GM04503 (cell line): ENCODE results near the gene SLC1A5.
"Not testable (repeated sequence)": the region's sequence is repeated elsewhere in the genome, so short reads cannot be mapped to it uniquely, and the experiment has no call there.

Experiments
- DNase-seq: peaks from one replicate; pipeline ENCODE4 v3.0.0-alpha.2; 2012; ENCODE audit warnings: low read depth

The SLC1A5 gene

DNA sequence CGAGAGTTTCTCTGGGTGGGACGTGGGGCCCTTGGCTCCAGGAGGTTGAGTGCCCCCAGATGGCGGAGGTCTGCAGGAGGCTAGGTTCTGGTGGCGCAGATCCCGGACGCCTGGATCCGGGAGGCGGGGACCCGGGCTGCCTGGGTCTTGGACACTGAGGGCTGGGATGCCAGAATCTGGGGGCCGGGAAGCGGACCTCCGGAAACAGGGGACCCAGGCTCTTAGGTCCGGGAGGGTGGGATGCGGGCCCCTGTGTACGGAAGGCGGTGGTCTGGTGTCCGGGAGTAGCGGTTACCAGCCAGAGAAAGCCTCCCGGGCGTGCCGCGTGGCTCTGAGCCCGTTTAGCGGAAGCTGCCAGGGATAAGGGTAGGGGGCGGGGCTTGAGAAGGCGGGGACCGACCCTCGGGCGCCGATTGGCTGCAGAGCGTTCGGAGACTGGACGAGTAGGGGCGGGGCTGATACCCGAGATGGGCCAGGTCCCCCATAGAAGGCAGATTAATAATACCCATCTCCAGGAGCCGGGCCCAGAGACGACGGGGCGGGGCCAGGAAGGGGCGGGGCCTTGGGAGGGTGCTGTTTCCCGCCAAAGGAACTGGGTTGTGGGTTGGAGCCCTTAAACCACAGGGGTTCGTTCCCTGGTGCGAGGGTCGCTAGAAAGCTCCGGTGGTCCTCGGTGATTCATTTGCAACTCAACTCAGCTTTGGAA, at the start of gene SLC1A5:
Gene SLC1A5 (minus strand): TSS at position 333 of the 706 bp plus-strand sequence. CDS start 629 bp downstream, outside the sequence.
- peak; percentile 72 for DNase-seq

- no peak for DNase-seq
These were observed 49.8 kb upstream of the SLC1A5 start for GRCh38 chr19:46838160-46838559.

GRCh38 chr19:46834984-46835383, 46.6 kb upstream of the SLC1A5 start:
- DNase-seq: no peak

DNA sequence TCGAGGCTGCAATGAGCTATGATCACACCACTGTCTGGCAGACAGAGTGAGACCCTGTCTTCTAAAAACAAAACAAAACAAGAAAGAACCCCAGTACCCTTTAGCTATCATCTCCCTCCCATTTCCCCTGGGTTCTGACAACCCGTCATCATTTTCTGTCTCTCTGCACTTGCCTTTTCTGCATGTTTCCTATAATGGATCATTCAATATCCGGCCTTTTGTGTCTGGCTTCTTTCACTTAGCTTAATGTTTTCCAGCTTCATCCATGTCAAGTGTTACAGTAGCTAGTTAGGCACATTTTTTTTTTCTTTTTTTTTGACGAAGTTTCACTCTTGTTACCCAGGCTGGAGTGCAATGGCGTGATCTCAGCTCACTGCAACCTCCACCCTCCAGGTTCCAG, 45.7 kb upstream of the SLC1A5 start:
- no peak for DNase-seq

DNA sequence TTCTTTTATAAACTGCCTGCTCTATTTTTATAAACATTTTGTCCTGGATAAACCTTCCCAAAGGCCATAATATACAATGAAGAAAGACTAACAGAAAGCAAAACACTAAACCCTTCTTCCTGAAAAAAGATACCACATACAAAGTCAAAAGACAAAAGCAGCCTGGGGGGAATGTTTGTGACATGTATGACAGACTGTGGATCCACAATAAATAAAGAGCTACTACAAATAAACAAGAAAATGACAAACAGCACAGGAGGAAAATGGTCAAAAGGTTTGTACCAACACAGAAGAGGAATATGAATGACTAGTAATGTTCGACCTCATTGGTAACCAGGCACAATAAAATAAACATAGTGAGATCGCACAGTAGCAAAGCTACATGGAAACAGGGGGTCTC, 42.5 kb upstream of the SLC1A5 start:
- no peak for DNase-seq

GRCh38 chr19:46828484-46828883, 40.1 kb upstream of the SLC1A5 start:
- no peak for DNase-seq

- no peak for DNase-seq
These were observed 37.3 kb upstream of the SLC1A5 start for GRCh38 chr19:46825731-46826055.

DNA sequence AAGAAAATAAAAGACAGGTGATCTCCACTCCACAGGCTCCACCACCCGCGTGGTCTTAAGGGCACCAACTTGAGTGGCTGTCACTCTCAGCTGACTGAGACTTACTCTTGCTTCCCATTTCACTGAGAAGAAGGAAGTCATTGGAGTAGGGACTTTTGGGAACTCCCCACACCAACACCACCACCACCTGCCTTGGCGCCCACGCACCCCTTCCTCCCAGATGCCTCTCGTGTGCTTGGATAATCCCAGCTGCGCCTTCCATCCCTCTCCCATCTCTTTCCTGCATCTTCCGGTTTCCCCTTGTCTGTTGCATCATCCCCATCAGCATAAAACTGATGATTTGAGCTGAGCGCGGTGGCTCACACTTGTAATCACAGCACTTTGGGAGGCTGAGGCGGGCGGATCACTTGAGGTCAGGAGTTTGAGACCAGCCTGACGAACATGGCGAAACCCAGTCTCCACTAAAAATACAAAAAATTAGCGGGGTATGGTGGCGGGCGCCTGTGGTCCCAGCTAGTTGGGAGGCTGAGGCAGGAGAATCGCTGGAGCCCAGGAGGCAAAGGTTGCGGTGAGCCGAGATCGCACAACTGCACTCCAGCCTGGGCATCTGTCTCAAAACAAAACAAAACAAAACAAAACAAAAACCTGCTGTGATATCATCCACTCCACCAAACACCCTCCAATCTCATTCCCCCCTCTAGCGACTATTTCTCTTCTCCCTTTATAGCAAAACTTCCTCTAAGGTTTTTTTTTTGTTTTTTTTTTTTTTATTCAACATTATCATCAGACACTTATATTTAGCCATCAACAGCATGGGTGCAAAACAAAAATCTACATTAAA, 36.7 kb upstream of the SLC1A5 start:
- DNase-seq: no peak

- DNase-seq: no peak
These were observed 34.7 kb upstream of the SLC1A5 start for GRCh38 chr19:46823049-46823448.

- not testable (repeated sequence) for DNase-seq
These were observed 34.0 kb upstream of the SLC1A5 start for GRCh38 chr19:46822410-46822787.

DNA sequence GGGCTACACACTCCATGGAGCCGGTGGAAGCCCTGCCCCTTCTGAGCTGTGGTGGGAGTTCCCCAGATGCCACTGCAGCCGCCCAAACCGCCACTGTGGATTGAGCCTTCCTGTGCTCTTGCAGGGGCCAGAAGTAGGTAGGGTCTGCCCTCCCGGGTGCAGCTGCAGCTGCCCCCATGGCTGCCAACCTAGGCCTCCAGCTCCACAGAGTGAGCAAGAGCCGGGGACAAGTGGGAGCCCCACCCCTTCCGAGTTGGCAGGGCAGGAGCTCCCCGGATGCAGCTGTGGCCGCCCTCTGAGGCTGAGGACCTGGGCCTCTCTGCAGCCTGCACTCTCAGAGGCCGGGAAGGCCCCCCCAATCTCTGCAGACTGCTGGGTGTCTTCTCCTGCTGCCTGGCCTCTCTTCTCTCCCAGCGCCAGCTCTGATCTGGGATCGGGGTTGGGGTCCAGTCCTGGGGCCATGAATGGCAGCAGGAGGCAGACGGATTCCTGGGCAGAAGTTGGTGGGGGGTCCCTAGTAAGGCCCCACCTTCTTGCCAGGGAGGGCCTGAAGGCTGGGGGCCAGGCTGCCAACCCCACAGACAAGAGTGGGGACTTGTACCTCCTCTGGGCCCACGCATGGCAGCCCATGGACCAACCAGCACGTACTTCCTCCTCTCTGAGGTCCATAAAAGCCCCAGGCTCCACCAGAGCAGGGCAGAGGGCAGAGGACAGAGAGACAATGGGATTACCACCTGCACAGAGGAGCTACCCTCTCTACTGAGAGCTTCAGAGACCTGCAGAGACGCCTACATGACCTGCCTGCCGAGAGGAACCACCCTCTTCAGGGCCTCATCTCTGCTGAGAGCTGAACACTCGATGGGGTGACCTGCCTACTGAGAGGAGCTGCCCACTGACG, 33.4 kb upstream of the SLC1A5 start:
- DNase-seq: no peak

- no peak for DNase-seq
These were observed 30.4 kb upstream of the SLC1A5 start for GRCh38 chr19:46818812-46819211.

DNA sequence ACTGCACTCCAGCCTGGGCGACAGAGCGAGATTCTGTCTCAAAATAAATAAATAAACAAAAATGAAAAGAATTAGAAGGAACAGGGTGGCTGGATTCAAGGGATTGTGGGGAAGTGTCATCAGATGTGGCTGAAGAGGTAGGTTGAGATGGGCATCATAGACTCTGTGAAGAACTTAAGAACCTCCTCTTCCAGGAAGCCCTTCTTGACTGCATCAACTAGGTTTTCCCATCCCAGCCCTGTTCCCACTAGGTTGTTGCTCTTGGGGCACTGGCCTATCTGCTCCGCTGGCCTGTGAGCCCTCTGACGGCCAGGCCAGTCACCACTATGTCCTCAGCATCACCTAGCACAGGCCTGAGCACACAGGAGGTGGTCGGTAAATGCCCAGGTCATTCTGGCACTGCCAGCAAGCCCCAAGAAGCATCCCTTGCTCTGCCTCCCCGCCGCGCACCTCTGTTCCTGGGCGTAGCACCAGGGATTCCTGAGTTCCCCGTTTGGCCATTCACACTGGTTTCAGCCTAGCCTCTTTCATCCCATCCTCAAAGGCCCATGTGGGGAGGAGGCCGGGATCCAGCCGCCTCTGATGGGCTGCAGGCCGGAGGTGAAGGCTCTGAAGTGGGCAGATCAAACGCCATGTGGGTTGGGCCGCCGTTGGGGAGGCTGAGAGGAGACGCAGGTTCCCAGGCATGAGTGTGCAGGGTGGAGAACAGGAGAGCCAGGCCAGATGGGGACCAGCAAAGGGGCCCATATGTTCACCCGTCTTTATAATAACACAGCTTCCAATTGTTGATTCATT, 27.6 kb upstream of the SLC1A5 start:
- DNase-seq: no peak

DNA sequence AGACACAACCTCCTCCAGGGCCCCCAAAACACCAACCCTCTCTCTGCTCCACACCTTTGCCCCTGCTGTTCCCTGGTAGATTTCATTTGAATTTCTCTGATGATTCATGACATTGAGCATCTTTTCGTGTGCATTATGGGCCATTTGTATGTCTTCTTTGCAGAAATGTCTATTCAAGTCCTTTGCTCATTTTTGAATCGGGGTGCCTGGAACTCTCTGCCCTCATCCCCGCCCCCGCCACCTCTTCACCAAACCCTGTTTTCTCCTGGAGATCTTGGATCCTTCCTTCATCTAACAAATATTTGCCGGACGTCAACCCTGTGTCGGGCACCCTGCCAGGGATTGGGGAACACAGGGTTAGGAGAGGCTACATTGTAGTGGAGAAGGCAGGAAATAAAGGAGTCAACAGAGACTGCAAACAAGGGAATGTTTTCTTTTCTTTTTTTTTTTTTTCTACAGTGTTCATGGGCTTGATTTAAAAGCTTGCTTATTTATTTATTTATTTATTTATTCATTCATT, 25.5 kb upstream of the SLC1A5 start:
- no peak for DNase-seq

DNA sequence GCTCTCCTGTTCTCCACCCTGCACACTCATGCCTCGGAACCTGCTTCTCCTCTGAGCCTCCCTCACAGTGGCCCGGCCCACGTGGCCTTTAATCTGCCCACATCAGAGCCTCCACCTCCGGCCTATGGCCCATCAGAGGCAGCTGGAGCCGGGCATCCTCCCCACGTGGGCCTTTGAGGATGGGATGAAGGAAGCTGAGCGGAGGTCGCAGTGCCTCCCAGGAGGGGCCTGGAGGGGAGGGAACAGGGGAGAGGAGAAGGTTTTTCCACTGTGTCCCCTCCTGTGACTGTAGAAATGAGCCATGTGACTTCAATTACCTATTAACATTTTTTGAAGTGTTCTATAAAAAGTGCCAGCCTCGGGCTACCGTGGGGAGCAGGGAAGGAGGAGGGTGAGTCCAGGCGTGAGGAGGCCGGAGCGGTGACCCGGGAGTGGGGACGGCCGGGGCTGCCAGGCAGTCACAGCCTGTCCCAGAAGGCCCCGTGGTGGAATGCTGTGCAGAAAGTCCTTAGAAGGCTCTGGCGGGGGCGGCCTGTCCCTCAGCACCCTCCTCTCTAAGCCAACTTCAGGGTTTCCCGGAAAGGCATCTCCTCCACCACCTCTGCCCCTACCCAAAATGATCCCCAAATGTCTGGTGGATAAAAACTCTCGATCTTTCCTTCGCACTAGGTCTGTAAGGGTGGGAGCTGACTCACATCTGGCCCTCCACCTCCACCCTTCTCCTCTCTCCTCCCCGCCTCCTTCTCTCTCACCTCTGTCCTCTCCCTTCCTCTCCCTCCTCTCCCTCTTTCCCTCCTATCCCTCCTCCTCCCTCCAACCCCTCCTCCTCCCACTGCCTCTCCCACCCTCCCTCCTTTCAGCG, 24.8 kb upstream of the SLC1A5 start:
- no peak for DNase-seq

DNA sequence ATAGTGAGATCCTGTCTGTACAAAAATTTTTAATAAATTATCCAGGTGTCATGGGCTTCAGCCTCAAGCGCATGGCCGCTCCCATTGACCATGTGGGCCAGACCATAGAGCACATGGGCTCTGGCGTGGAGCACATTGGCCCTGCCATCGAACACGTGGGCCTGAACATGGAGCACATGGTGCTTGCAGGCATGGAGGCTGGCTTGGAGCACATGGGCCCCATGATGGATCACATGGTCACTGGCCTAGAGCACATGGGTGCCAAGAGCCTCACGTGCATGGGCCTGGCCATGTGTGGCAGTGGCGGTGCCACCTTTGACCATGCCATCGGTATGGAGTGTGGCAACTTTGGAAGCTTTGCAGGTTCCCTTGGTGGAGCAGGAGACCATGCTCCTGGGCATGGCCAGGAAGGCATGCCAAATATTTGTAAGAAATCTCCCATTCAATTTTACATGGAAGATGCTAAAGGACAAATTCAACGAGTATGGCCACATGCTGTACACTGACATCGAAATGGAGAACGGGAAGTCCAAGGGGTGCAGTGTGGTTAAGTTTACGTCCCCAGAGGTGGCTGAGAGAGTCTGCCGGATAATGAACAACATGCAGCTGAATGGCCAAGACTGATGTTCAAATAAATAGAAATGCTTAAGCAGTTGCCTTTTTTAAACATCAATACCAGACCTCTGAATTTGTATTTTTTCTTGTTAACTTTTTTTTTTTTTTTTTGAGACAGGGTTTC, 21.3 kb upstream of the SLC1A5 start:
- DNase-seq: no peak

DNA sequence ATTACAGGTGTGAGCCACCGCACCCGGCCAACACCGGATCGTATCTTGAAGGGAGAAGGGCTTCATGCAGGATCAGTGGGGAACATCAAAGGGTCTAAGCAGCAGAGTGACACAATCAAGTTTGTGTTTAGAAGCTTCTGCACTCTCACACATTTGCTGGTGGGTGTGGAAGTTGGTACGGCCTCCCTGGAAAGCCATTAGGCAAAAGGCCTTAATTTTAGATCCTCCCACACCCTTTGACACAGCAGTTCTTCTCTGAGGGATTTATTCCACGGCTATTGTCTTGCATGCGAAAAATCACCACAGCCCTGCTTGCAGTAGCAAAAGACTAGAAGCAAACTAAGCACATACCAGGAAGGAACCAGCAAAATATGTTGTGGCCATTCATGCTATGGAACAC, 18.3 kb upstream of the SLC1A5 start:
- DNase-seq: no peak

- not testable (repeated sequence) for DNase-seq
These were observed 16.0 kb upstream of the SLC1A5 start for GRCh38 chr19:46804432-46804831.

- DNase-seq: no peak
These were observed 15.2 kb upstream of the SLC1A5 start for GRCh38 chr19:46803555-46803954.

GRCh38 chr19:46802152-46802551, 13.8 kb upstream of the SLC1A5 start:
- DNase-seq: no peak
